GM15510 (cell line): ENCODE data around the gene CFAP46.

Source experiments
- POLR2A ChIP-seq: IDR thresholded peaks from 3 replicates; pipeline ENCODE4 v1.6.1; 2011; ENCODE audit warnings: borderline replicate concordance; ENCODE audit not compliant: insufficient read length; ENCODE audit errors: extremely low read depth

The CFAP46 gene

GRCh38 chr10:132798876-132799275, 143.5 kb downstream of the CFAP46 start:
- TF ChIP-seq POLR2A = no peak

GRCh38 chr10:132798403-132798802, 144.0 kb downstream of the CFAP46 start:
- no peak for TF ChIP-seq POLR2A

DNA sequence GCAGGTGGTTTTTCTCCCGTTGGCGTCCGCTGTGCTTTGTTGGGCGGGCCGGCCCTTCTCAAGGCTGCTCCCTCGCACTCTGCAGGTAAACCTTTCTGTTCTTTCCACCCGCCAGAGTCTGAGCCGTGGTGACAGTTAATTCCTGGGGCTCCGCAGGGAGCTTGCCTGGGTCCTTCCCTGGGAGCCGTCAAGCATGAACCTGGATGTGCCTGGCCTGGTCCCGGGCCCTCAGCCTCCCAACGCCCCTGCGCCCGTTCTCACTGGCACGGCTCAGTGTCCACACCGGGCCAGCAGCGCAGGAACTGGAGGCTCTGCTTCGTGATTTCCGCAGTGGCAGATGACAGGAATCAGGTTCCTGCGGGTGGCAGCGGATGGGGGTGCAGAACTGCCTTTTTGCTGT, 145.5 kb downstream of the CFAP46 start:
- no peak for TF ChIP-seq POLR2A

DNA sequence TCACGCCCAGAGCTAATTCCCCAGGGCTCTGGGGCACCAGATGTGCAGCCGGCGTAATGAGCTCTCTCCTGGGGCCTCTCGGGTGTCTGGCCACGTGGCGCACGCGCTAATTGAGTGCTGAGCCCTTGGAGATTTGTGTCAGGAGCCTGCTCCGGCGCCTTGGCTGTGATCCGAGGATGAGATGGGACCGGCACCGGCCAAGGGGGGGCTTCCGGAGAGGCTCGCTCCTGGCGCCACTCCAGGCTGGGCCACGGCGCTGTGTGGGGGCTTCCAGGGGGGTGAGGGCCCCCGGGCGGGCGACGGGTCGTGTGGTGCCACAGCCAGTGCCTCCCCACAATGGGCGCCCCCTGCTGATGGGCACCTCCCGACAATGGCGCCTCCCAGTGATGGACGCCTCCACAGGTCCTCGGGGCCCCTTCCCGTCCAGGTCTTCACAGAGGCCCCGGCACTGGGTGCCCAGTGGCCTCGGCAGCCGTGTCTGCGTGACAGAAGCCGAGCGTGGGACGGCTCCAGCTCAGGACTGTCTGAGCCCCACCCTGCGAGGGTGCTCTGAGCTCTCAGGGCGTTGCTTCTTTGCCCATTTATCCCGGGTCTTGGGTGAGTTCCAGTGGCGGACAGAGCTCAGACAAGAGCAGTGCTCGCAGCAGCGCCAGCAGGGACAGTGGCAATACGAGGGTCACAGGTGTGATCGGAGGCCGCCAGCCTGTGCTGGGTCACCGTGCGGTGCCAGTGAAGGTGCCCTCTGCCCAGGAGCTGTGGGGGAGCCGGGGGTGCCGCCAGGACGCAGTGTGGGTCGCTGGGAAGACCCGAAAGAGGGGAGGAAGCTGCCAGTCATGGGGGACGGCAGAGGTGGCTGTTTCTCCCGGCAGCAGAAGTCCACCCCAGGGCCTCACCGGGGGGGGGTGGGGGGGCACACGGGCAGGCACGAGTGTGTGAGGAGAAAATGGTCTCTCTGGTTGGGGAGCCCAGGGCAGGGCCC, 148.2 kb downstream of the CFAP46 start:
- TF ChIP-seq POLR2A = no peak

GRCh38 chr10:132793213-132793612, 149.2 kb downstream of the CFAP46 start:
- TF ChIP-seq POLR2A = no peak

DNA sequence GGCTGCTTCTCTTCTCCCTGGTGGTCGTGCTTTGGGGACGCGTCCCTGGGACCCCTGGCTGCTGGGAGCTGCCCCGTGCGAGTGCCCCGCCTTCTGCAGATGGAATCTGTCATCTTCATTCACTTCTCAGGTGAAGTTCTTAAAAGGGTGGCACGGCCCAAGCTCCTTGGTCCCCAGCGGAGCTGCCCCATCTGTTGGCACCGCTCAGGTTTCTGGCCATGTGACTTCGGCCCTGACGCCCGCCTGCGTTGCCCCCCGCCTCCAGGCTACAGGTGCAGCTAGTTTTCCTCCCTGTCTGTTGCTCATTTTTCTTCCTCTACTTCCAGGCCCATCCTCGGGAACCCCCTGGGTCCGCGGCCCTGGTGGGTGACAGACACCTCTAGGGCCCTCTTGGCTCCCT, 149.6 kb downstream of the CFAP46 start:
- no peak for TF ChIP-seq POLR2A

DNA sequence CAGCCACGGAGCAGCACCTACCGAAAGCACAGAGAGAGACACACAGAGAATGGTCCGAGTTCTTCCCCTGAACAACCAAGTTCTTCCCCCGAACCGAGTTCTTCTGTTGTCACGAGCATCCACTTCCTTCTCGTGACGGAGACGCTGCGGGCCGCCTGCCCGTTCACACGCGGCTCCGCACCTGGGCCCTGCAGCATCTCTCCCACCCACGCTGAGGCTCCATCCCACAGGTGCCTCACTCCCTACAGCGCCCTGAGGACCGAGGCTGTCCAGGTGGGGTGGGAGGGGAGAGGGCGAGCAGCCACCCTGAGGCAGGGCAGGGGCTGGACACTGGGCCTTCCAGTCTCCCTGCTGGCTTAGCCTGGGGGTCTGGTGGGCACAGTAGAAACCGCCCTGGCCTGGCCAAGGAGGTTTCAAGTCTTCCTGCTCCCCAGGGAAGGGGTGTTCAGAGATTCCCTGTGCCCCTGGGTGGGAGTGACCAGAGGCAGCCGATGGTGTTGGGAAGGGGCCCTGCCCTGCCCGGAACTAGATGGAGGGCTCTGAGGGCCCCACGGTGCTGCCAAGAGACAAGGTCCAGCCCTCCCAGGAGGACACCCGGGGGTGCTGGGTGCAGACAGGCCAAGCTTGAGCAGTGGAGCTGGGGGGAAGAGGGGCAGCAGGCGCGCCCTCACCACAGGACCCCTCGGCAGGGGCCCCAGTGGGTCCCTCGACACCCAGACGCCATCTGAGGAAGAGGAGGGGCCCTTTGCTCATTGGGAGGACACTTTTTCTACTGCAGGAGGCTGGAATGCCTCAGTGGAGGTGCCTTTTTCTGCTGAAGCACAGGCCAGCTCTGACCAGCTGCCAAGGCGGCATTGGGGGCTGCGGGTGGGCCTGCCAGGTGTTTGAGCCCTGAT, 151.2 kb downstream of the CFAP46 start:
- TF ChIP-seq POLR2A = no peak

GRCh38 chr10:132790470-132790869, 151.9 kb downstream of the CFAP46 start:
- no peak for TF ChIP-seq POLR2A

DNA sequence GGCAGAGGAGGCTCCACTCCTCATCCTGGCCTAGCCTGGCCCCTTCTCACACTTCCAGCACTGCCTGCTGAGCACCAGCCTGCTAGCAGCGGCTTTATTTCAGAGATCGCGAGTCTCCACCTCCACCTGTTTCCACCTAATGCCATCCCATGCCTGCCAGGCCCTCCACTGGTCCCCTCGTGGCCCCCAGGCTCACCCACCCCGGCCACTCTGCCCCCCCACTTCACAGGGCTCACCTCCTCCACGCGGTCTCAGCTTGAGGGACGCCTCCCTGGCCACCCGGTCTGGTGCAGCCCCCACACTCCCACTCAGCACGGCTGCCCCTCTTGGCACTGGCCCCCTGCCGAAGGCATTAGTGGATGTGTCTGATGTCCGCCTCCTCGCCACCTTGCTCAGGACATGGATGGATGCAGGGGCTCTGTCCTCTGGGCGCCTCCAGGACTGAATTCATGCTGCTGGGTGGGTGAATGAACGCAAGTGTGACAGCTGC, 152.7 kb downstream of the CFAP46 start:
- TF ChIP-seq POLR2A = no peak

GRCh38 chr10:132788831-132789219, 153.5 kb downstream of the CFAP46 start:
- no peak for TF ChIP-seq POLR2A

GRCh38 chr10:132788180-132788830, 154.1 kb downstream of the CFAP46 start:
- TF ChIP-seq POLR2A = no peak

DNA sequence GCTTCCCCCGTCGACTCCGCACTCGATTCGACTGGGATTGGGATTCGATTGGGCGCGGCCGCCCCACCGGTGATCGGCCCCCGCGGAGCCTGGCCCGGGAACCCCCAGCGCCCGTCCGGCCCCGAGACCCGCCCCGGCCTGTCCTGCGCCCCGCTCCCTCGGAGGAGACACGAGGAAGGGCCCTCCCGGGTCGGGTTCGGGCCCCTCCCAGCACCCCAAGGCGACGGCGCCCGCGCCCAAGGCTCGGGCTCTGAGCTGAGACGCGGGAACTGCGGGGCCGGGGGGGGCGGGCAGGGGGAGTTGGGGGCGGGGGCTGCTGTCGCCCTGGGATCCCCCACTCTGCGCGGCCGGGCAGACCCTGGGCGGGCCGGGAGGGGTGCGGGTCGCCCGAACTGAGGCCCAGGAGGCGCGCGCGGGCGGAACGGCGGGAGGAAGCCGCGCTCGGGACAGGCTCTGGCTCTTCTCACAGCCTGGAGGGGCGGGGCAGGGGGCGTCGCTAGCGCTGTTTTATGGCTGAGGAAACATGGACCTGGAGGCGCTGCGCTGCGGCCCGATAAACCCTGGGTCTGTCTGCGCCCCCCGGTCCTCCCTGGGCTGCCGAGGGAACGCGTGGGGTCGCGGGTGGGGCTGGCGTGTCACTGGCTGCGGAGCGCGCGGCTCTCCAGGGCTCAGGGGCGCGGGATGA, 154.7 kb downstream of the CFAP46 start:
- TF ChIP-seq POLR2A = no peak

DNA sequence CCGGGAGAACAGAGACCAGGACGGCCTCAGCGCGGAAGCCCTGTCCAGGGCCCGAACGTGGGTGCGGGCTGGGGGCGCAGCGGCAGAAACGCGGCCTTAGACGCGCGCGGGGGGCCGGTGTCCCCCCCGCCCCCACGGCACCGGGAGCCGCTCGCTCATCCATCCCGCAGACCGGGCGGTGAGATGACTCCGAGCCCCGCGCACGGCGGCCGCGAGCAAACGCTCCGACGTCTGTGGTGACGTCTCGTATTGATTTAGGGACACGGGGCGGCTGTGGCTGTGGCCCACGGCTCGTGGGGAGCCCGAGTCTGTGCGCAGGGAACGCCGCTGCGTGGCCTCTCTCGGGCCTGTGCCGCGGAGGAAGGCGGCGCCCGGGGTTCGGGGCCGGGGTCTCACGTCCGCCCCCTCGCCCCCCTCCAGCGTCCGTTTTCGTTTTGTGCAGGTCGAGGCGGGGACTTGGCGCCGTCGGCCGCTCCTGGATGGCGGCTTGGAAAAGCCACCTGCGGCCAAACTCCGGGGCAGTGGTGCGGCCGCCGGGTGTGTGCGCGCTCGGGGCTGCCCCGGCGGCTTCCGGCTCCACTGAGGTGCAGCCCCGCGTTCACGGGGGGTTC, 155.4 kb downstream of the CFAP46 start:
- TF ChIP-seq POLR2A = no peak

- no peak for TF ChIP-seq POLR2A
These were observed 155.9 kb downstream of the CFAP46 start for GRCh38 chr10:132786476-132786883.
